ENCODE measurements around the gene ARMC12.

ARMC12 gene

GRCh38 chr6:35724059-35724458 is 12.8 kb upstream of the ARMC12 start:
- Mint-ChIP-seq H3K9me3 (no peaks in the 10 kb centered on the region), H3K4me3 (peak overlapping the region in 1 of 2 donors; percentile 31), H3K36me3 (ENCODE audit: insufficient read depth) (peaks cover 13% of the 10 kb centered on the region), H3K27ac (no peak overlapping the region), H3K4me1 (ENCODE audit: low read depth in 2 of 2) (peaks cover 50 to 53% of the 10 kb centered on the region in 2 donors), H3K27me3 (no peaks in the 10 kb centered on the region)
- ATAC-seq (replicated peaks): no peak
- no peak for DNase-seq

DNA sequence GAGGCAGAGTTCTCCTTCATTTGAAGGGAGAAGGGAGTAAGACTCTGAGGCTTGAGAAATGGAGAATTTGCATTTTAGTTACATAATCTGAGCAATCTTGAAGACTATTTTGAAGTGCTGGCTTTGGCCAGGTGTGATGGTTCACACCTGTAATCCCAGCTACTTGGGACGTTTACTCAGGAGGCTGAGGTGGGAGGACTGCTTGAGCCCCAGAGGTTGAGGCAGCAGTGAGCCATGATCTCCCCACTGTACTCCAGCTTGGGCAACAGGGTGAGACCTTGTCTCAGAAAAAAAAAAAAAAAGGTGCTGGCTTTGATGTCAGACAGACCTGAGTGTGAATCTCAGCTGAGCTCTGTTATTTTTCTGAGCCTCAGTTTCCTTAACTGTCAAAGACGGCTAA is 12.4 kb upstream of the ARMC12 start:
- Mint-ChIP-seq H3K4me1 (ENCODE audit: low read depth in 2 of 2) (peaks cover 53 to 55% of the 10 kb centered on the region in 2 donors), H3K27ac (no peak overlapping the region), H3K36me3 (ENCODE audit: insufficient read depth) (peaks cover 13% of the 10 kb centered on the region)

GRCh38 chr6:35725081-35725708 is 11.6 kb upstream of the ARMC12 start:
- peaks cover 51 to 62% of the 10 kb centered on the region in 2 donors for H3K4me1 Mint-ChIP-seq (ENCODE audit: low read depth in 2 of 2)
- ATAC-seq (replicated peaks) (no peak), DNase-seq (no peak)
- peak overlapping the region in 1 of 2 donors; percentile 18 for H3K4me3 Mint-ChIP-seq
- no peaks in the 10 kb centered on the region for H3K27me3 Mint-ChIP-seq
- H3K27ac Mint-ChIP-seq: peak overlapping the region; percentile 41 to 51
- H3K9me3 Mint-ChIP-seq: no peaks in the 10 kb centered on the region
- peaks cover 13% of the 10 kb centered on the region for H3K36me3 Mint-ChIP-seq (ENCODE audit: insufficient read depth)

More for the DNA sequence above, 12.4 kb upstream of the ARMC12 start:
- H3K4me3 Mint-ChIP-seq: peak overlapping the region in 1 of 2 donors; percentile 31
- no peaks in the 10 kb centered on the region for H3K27me3 Mint-ChIP-seq
- ATAC-seq (replicated peaks) (no peak), DNase-seq (no peak)
- H3K9me3 Mint-ChIP-seq: no peaks in the 10 kb centered on the region

DNA sequence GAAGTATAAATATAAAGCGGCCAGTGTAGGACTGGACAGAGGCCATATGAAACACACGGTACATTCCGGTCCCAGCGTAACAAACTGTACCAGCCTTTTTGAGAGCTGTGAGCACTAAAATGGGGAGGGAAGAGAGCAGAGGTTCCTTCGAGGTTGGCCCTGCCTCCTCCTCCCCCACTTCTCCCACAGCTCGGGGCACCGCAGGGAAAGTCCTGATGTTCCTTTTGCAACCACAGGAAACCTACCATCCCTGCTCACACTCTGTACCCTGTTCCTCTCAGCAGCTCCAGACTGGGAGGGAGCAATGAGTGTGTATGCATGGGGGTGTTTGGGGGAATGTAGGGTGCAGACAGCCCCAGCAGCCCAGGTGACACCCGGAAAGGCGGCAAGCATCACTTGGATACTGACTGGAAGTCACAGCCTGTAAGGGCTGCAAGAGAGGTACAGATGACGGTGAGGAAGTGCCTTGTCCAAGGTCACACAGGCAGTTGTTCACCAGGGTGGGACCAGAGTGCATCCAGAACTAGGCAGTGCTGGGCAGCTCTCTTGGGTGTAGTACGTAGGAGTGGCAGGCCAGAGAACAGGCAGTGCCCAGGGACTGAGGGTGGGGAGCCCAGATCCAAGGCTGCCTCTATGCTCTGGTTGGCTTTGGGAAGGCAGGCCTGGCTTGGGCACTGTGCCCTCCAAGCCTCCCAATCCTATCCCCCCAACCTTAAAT is 11.0 kb upstream of the ARMC12 start:
- H3K36me3 Mint-ChIP-seq (ENCODE audit: insufficient read depth): peaks cover 13% of the 10 kb centered on the region
- peaks cover 46 to 68% of the 10 kb centered on the region in 2 donors for H3K4me1 Mint-ChIP-seq (ENCODE audit: low read depth in 2 of 2)
- no peak for ATAC-seq (replicated peaks)
- H3K27me3 Mint-ChIP-seq: no peaks in the 10 kb centered on the region
- H3K4me3 Mint-ChIP-seq: peak overlapping the region; percentile 13 to 86
- H3K27ac Mint-ChIP-seq: peak overlapping the region; percentile 87 to 95
- H3K9me3 Mint-ChIP-seq: no peaks in the 10 kb centered on the region
- DNase-seq: no peak

DNA sequence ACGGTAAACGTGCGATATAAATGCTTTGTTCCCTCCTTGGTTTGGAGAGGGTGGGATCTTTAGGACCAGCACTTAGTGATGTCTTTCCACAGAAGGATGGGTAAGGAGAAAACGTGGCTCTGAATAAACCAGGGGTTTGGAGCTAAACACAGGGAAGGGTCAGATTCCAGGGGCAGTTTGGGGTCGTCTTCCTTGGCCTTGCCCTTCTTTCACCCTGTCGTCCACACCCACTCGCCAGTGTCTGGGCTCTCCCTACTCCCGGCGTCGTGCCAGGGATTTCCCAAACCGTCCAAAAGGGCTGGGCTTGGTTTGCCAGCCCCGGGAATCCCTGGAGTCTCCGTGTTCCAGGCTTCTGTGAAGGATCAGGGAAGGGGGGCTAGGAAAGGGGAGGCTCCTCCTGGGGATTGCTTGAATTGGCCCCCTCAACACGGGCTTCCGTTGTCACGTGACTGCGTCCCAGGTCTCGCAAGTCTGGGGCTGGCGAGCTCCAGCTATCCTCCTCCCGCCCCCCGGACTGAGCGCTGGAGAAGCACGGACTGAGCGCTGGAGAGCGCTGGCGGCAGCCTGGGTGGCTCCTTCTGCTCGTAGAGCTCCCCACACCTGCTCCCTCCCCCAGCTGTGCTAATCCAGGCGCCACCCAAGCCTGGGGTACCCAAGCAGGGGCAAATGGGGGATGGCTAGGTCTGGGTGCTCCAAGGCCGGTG is 9.4 kb upstream of the ARMC12 start:
- Mint-ChIP-seq H3K27ac (peak overlapping the region; percentile 87 to 95), H3K9me3 (no peaks in the 10 kb centered on the region), H3K4me3 (peak overlapping the region; percentile 80 to 86), H3K4me1 (ENCODE audit: low read depth in 2 of 2) (peaks cover 49 to 75% of the 10 kb centered on the region in 2 donors), H3K36me3 (ENCODE audit: insufficient read depth) (peaks cover 19% of the 10 kb centered on the region), H3K27me3 (no peaks in the 10 kb centered on the region)
- ATAC-seq (replicated peaks): peak; percentile 16
- DNase-seq: no peak

DNA sequence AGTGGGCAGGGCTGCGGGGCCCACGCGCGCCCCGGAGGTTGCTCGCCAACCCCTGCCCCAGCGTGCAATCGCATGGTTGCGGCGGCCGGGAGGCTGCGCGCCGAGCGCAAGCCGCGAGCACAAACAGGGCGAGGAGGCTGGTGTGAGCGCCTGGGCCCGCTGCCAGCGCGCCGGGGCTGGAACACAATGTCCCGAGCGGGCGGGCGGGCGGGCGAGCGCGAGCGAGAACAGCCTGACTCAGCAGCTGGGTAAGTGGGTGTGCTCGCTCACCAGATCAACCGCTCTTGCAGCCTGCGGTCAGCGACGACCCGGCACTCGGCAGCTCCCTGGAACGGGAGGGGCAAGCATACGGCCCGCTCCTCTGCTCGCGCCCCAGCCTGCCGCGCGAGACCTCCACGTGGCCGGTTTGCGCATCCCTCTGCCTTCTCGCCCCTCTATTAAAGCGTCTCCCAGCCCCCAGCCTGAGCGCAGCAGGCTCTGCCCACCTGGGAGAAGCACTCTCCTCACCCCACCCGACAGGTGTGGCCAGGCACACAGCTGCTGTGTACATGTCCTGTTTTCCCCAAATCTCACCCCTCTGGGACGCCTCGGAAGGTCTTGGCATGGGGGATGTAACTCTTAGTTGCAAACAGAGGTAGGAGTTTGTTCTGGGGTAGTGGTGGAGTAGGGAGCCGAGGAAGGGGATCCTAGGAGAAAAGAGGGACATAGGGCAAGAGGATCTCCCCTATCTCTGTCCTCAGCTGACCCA is 8.7 kb upstream of the ARMC12 start:
- H3K9me3 Mint-ChIP-seq: no peaks in the 10 kb centered on the region
- ATAC-seq (replicated peaks) (peak; percentile 70), DNase-seq (peak; percentile 80 to 87 (median 80))
- peak overlapping the region; percentile 87 to 95 for H3K27ac Mint-ChIP-seq
- H3K4me3 Mint-ChIP-seq: peak overlapping the region; percentile 80 to 86
- no peaks in the 10 kb centered on the region for H3K27me3 Mint-ChIP-seq
- peaks cover 56 to 83% of the 10 kb centered on the region in 2 donors for H3K4me1 Mint-ChIP-seq (ENCODE audit: low read depth in 2 of 2)
- H3K36me3 Mint-ChIP-seq (ENCODE audit: insufficient read depth): peaks cover 19% of the 10 kb centered on the region

DNA sequence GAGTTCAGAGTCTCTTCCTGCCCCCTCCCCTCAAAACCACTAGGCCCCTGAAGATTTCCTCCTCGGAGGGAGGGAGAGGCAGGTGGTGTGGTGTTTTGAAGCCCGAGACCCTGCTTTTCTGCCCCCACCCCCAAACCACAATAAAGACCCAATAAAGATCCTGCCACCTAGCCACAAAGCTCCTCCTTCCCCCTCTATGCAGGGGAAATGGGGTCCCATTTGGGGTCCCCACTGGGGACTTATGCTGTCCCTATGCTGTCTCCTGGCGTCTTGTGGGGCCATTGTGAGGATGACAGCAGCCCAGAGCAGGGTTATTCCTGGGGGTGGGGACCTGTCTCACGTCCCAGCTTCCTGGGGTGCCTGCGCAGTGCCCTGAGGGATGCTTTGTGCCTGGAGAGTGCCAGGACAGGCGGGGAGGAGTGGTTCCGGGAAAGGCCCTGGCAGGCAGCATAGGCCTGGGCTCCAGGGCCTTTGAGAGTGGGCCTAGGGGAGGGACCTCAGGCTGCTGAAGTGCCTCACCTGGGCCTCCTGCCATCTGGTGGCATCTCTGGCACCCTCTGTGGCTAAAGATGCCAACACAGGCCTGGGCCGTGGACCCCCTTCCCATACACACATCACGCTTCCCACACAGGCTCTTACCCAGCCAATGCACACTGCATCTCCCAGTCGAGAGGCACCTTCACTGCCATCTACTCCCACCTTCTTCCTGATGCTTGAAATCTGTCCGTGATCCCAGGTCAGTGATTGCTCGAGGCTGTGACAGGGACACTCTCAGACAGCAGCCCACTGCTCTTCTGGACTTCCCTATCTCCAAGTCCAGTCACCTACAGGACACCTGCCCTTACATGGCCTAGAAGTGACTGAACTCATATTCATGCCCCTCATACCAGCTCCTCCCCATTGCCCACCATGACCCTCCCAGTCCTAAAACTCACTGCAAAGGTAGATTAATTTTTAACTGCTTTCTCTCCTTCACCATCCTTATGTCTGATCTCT is 7.9 kb upstream of the ARMC12 start:
- ATAC-seq (replicated peaks) (no peak), DNase-seq (peak in 1 of 3 experiments; percentile 27)
- Mint-ChIP-seq H3K9me3 (no peaks in the 10 kb centered on the region), H3K36me3 (ENCODE audit: insufficient read depth) (peaks cover 19% of the 10 kb centered on the region), H3K27me3 (no peaks in the 10 kb centered on the region), H3K4me3 (peak overlapping the region; percentile 80 to 86), H3K27ac (peak overlapping the region; percentile 87 to 95), H3K4me1 (ENCODE audit: low read depth in 2 of 2) (peaks cover 58 to 78% of the 10 kb centered on the region in 2 donors)

DNA sequence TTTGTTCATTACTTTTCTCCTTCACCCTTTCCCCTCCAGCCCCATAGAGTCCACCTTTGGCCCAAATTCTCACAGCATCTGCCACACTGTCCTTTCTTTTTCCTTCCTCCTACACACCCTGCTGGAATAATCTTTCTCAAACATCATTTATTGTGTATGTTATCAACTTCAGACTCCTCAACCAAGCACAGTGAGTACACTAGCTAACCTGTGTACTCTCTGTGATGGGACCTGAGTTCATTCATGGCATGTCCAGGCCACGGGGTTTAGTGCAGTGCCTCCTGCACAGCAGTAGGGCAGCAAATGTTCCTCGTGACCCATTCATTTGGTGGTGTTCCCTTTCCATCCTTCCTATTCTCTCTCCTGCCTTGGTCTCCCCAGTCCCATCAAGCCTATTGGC is 7.1 kb upstream of the ARMC12 start:
- peaks cover 55 to 74% of the 10 kb centered on the region in 2 donors for H3K4me1 Mint-ChIP-seq (ENCODE audit: low read depth in 2 of 2)

GRCh38 chr6:35730745-35731413 is 6.0 kb upstream of the ARMC12 start:
- DNase-seq (no peak), ATAC-seq (replicated peaks) (no peak)
- peaks cover 57 to 68% of the 10 kb centered on the region in 2 donors for H3K4me1 Mint-ChIP-seq (ENCODE audit: low read depth in 2 of 2)
- H3K9me3 Mint-ChIP-seq: no peaks in the 10 kb centered on the region
- peak overlapping the region; percentile 86 to 87 for H3K4me3 Mint-ChIP-seq
- no peaks in the 10 kb centered on the region for H3K27me3 Mint-ChIP-seq
- peak overlapping the region; percentile 90 to 95 for H3K27ac Mint-ChIP-seq
- peaks cover 17% of the 10 kb centered on the region for H3K36me3 Mint-ChIP-seq (ENCODE audit: insufficient read depth)

More for the DNA sequence above, 7.1 kb upstream of the ARMC12 start:
- Mint-ChIP-seq H3K9me3 (no peaks in the 10 kb centered on the region), H3K27ac (peak overlapping the region; percentile 87 to 95), H3K27me3 (no peaks in the 10 kb centered on the region), H3K4me3 (peak overlapping the region; percentile 80 to 86), H3K36me3 (ENCODE audit: insufficient read depth) (peaks cover 19% of the 10 kb centered on the region)
- no peak for DNase-seq
- no peak for ATAC-seq (replicated peaks)

DNA sequence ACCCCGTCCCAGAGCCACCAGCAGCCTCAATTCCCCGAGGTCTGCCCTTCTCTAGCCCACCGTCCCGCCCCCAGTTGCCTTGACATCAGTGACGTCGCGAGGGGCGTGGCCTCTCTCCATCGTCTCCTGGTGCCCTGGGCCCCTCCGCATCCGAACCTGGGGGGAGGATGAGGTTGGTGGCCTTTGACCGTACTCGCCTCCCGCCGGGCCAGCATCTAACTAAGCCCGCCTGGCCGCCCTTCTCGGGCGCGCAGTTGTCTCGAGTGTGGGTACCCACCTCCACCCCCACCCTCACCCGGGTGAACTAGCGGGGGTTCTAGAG is 5.5 kb upstream of the ARMC12 start:
- Mint-ChIP-seq H3K36me3 (ENCODE audit: insufficient read depth) (peaks cover 14% of the 10 kb centered on the region), H3K27ac (peak overlapping the region; percentile 90 to 95), H3K27me3 (no peaks in the 10 kb centered on the region), H3K9me3 (no peaks in the 10 kb centered on the region), H3K4me1 (ENCODE audit: low read depth in 2 of 2) (peaks cover 58 to 67% of the 10 kb centered on the region in 2 donors), H3K4me3 (peak overlapping the region; percentile 86 to 87)
- DNase-seq (peak; percentile 89 to 94 (median 93)), ATAC-seq (replicated peaks) (peak; percentile 45)

DNA sequence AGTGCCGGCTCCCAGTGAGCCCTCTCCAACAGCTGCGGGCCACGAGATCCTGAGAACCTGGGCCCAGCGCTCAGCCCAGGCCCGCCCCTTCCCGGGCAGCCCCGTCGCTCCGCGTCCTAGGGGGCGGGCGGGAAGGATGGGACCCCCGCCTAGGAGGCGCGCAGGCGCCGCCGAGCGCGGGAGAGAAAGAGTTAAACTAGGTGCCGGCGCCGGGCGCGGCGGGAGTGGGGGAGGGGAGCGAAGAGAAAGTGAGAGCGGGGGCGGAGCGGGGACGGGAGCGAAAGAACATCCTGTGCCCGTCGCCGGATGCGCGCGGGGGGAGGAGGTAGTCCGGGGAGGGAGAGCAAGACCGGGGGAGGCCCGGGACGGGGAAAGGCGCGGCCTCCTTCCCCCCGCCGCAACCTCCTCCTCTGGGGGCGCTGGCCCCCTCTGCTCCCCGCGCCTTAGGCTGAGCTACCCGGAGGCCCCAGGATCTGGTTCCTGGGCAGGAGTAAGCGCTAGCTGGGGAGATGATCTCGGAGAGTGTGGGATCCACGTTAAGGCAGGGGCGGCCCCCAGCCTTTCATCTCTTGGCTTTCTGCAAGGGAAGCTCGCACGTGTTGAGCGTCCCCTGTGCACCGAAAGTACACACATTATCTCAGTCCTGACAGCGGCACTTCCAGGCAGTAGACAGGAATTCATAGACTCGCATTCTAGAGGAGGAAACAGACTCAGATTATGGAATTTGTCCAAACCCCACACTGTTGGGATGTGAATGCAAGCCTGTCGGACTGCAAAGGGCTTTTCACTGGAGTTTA is 4.9 kb upstream of the ARMC12 start:
- Mint-ChIP-seq H3K9me3 (no peaks in the 10 kb centered on the region), H3K36me3 (ENCODE audit: insufficient read depth) (peaks cover 10% of the 10 kb centered on the region), H3K27ac (peak overlapping the region; percentile 90 to 95), H3K4me1 (ENCODE audit: low read depth in 2 of 2) (peaks cover 53 to 63% of the 10 kb centered on the region in 2 donors), H3K4me3 (peak overlapping the region; percentile 86 to 87), H3K27me3 (no peaks in the 10 kb centered on the region)
- DNase-seq: peak; percentile 89 to 92 (median 91)
- peak; percentile 54 for ATAC-seq (replicated peaks)
